Urinary bladder (tissue), 4 donors: ENCODE results near the gene KRTAP2-4. TPM values are rescaled to one million over a fixed set of nuclear protein-coding genes. Genes with fewer than 3 reads are reported as not detected.
"Not testable (repeated sequence)": the region's sequence is repeated elsewhere in the genome, so short reads cannot be mapped to it uniquely, and the experiment has no call there.

Source experiments
- DNase-seq: peaks from one replicate; pipeline ENCODE4 v3.0.0-alpha.2; 2015; ENCODE audit errors: extremely low spot score
- H3K27ac ChIP-seq: one replicate; pipeline ENCODE4 v1.5.1; 2013; ENCODE audit warnings: low read depth, mild to moderate bottlenecking, moderate library complexity
- H3K36me3 ChIP-seq: one replicate; pipeline ENCODE4 v1.6.1; 2013; ENCODE audit warnings: mild to moderate bottlenecking, moderate library complexity; ENCODE audit not compliant: insufficient read depth
- H3K4me1 ChIP-seq: one replicate; pipeline ENCODE4 v1.6.1; 2013; ENCODE audit warnings: mild to moderate bottlenecking, moderate library complexity; ENCODE audit not compliant: insufficient read depth
- H3K4me3 ChIP-seq: one replicate; pipeline ENCODE4 v1.5.1; 2013; ENCODE audit warnings: low read depth, low read length
- WGBS: extraction: QIAGEN DNeasy Blood & Tissue Kit; methylation state at CpG from one replicate; pipeline ENCODE4 v1.1.7; 2013; 5-methylcytosine and 5-hydroxymethylcytosine counted together
- polyA plus RNA-seq: library from polyadenylated mRNA; stranded (reverse); fragments of 200-250 nt; gene quantifications from one replicate; pipeline ENCODE4 v1.2.3, GENCODE V29; 2013
- total RNA-seq: library from RNA; depleted of rRNA; stranded (reverse); fragments of >200 nt; gene quantifications from one replicate; pipeline ENCODE4 v1.2.3, GENCODE V29; 2014
- donor health status: healthy with polysubstance abuse.
- donor health status: healthy.

Gene KRTAP2-4
- total and polyA plus RNA-seq, 2 donors = not detected

DNA sequence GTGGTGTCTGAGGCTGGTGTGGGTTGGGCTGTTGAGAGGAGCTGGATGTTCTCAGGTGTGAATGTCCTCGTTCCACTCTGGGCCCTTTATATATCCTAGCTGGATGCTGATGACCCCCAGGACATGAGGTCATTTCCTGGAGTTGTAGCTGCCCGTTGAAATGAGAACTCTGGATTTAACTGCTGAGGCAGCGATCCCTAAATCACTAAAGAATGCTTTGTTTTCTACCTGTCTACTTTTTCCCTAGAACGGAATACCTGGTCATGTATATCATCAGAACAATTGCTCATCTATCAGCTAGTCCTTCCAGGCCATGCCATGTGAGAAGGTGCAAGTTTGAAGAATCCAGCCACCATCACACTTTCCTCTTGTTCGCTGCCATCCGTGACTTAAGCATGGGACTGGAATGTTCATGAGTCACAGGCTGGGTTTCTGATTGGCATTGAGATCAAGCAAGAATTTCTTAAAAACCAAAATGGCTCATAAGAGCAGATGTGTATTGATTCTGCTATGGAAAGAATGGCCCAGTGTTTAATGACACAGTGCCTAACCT lies 5.6 kb downstream of the KRTAP2-4 start, which contains the start of gene KRTAP2-3:
KRTAP2-3 (minus strand) TSS at position 63 of the 553 bp plus-strand sequence. CDS start 64 bp downstream, outside the sequence.
- H3K4me3 ChIP-seq = no peak within 1 kb of the TSS
- no peaks in the 10 kb centered on the region for H3K4me1 ChIP-seq
- no peak within 1 kb of the TSS for H3K27ac ChIP-seq
- 66% methylated on average over 6 of the region's 6 CpGs for WGBS
- no peak for DNase-seq
- no peaks in the 10 kb centered on the region for H3K36me3 ChIP-seq

DNA sequence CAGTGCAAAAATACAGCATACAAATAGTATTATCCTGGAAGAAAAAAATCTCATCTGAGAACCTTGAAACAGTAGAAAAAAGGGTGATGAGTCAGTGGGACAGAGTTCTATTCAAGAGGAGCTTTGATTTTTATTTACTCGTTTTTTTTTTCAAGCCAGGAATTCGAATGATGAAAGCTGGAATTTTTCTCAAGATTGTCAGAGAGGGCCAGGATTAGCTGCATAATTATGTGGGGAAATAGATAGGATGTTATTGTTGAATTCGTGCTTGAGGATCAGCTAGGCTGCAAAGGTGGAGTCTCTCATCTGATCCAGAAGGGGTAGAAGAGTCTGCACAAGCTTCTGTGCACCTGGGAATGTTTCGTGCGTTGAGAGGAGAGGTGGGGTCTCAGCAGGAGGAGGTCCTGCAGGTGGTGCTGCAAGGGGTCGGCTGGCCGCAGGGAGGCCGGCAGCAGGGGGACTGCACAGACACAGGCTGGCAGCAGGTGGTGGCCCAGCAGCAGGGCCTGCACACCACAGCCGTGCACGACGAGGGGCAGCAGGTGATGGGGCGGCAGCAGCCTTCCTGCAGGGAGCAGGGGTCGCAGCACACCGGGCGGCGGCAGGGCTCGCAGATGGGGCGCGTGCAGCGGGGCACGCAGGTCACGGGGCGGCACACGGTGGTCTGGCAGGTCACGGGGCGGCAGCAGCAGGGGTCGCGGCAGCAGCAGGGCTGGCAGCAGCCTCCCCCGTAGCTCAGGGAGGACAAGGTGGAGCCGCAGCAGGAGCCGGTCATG lies 6.2 kb downstream of the KRTAP2-4 start:
- H3K4me1 ChIP-seq, DNase-seq, H3K4me3 ChIP-seq, H3K27ac ChIP-seq, H3K36me3 ChIP-seq: not testable (repeated sequence)
- WGBS = 22% methylated on average over 11 of the region's 31 CpGs

DNA sequence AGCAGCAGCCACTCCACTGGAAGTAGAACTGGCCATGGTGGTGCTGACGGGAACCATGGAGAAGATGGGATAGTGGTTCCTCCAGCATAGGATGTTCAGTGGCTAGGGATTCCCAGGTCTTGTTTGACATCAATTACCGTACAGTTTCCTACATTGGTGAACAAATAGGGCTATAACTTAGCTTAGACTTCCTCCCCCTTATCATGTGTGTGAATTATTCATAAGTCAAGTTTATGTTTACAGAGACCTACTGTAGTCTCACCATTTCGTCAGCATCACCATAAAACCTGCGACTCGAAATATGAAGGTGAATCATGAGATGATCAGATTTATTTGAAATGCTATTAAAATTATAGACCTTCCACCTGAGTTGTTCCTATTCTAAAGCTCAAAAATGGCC lies 6.9 kb downstream of the KRTAP2-4 start:
- no peak overlapping the region for H3K27ac ChIP-seq
- H3K4me1 ChIP-seq = no peaks in the 10 kb centered on the region
- no peak for DNase-seq
- 81% methylated on average over 5 of the region's 5 CpGs for WGBS
- no peak overlapping the region for H3K4me3 ChIP-seq
- H3K36me3 ChIP-seq = no peaks in the 10 kb centered on the region

DNA sequence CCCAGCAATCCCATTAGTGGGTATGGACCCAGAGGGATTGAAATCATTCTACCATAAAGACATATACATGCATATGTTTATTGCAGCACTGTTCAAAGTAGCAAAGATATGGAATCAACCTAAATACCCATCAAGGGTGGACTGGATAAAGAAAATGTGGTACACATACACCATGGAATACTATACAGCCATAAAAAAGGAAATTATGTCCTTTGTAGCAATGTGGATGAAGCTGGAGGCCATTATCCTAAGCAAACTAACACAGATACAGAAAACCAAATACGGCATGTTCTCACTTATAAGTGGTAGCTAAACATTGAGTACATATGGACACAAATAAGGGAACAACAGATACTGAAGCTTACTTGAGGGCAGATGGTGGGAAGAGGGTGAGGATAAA lies 8.1 kb downstream of the KRTAP2-4 start:
- Histone ChIP-seq H3K4me3 (no peak overlapping the region), H3K4me1 (no peaks in the 10 kb centered on the region), H3K27ac (no peak overlapping the region), H3K36me3 (no peaks in the 10 kb centered on the region)
- WGBS = 96% methylated on average over 1 of the region's 1 CpG
- DNase-seq = no peak

DNA sequence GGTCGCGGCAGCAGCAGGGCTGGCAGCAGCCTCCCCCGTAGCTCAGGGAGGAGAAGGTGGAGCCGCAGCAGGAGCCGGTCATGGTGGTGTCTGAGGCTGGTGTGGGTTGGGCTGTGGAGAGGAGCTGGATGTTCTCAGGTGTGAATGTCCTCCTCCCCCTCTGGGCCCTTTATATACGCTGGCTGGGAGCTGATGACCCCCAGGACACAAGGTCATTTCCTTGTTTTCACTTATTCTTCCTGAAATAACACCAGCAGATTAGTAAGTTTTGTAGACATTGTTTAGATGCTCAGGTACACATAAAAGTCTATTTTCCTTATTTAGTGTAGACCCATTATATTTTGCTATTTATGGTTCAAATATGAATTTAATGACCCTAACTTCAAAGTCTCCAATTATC lies 10.5 kb downstream of the KRTAP2-4 start, which contains the start of gene KRTAP2-2:
KRTAP2-2 (minus strand) TSS at position 101 of the 400 bp plus-strand sequence; CDS start at position 82, 19 bp downstream.
- H3K4me1 ChIP-seq, DNase-seq, H3K27ac ChIP-seq, H3K36me3 ChIP-seq, H3K4me3 ChIP-seq: not testable (repeated sequence)
- WGBS = 60% methylated on average over 1 of the region's 6 CpGs

DNA sequence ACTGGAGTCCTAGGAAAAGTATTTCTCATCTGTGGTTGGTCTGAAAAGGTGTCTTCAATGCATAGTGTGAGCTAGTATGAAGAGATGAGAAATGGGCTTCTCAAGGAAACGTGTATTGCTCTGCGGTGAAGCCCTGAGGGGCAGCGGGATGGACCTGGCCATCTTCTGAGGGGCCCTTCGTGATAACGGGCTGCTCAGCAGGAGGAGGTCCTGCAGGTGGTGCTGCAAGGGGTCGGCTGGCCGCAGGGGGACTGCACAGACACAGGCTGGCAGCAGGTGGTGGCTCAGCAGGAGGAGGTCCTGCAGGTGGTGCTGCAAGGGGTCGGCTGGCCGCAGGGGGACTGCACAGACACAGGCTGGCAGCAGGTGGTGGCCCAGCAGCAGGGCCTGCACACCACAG lies 11.1 kb downstream of the KRTAP2-4 start:
- 81% methylated on average over 9 of the region's 9 CpGs for WGBS
- not testable (repeated sequence) for DNase-seq, H3K27ac ChIP-seq

DNA sequence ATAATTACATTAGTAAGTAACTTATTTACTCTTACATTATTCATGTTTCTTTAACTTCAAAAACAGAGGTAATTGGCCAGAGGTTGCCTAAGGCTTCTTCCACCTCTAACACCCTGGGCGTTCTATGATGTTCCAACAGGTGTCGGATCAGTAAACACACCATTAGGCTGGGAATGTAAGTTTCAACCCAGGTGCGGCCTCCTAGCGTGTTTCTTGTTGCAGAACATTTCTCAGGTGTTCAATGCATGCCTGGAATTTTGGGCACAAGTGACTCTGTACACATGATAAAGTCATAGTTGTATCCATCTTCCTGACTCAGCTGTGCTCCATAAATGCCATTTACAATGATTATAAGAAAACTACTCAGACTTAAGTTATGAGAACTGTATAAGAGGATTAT lies 11.7 kb downstream of the KRTAP2-4 start:
- WGBS = 88% methylated on average over 4 of the region's 4 CpGs
- H3K36me3 ChIP-seq = no peaks in the 10 kb centered on the region
- no peaks in the 10 kb centered on the region for H3K4me1 ChIP-seq
- no peak for DNase-seq
- no peak overlapping the region for H3K27ac ChIP-seq
- H3K4me3 ChIP-seq = no peak overlapping the region

More for the DNA sequence above, 11.1 kb downstream of the KRTAP2-4 start:
- H3K36me3 ChIP-seq, H3K4me3 ChIP-seq, H3K4me1 ChIP-seq: not testable (repeated sequence)

DNA sequence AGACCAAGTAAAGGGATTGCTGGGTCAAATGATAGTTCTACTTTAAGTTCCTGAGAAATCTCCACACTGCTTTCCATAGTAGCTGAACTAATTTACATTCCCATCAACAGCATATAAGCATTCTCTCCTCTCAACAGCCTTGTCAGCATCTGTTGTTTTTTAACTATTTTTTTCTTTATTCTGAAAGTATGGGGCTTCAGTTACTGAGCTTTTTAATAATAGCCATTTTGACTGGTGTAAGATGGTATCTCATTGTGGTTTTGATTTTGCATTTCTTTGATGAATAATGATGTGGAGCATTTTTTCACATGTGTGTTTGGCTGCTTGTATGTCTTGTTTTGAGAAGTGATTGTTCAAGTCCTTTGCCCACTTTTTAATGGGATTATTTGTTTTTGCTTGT lies 13.1 kb downstream of the KRTAP2-4 start:
- Histone ChIP-seq H3K4me3 (no peak overlapping the region), H3K27ac (no peak overlapping the region), H3K4me1 (no peaks in the 10 kb centered on the region), H3K36me3 (no peaks in the 10 kb centered on the region)
- no peak for DNase-seq

DNA sequence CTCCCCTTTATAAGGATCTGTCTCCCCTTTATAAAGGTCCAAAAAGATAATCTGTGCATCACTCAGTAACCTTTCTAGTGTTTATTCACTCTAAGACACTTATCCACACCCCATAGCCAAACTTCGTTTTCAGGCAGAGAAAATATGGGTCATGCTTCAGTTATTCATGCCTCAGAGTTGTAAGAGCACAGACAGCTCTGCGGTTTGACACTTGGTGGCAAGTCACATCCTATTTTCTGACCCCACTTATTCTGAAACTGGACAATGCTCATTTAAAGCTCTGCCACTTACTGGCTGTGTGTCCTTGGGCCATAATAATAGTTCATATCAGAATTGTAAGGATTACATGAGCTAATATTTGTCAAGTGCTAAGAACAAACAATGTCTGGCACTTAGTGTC lies 16.6 kb downstream of the KRTAP2-4 start:
- Histone ChIP-seq H3K27ac (no peak overlapping the region), H3K4me3 (no peak overlapping the region), H3K36me3 (no peaks in the 10 kb centered on the region), H3K4me1 (no peaks in the 10 kb centered on the region)
- WGBS = 49% methylated on average over 2 of the region's 2 CpGs
- no peak for DNase-seq

DNA sequence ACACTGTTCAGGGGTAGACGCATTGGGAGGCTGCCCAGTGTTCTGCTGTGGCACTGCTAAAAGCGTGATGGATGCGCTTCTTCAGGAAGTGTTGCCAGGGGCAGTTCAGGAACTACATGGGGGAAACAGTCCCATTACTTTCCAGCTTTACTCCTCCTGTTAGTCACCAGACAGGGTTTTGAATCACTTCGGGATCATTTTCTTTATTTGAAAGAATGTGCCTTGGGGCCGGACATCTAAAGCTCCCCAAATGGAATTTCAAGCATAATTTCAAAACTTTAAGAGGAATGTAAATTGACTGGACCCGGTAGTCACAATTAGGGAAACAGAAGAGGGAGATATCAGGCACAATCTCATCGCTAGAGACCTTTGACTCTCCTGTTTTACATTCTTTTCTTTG lies 17.2 kb downstream of the KRTAP2-4 start:
- Histone ChIP-seq H3K4me1 (no peaks in the 10 kb centered on the region), H3K4me3 (no peak overlapping the region), H3K27ac (no peak overlapping the region), H3K36me3 (no peaks in the 10 kb centered on the region)
- no peak for DNase-seq
- WGBS = 52% methylated on average over 7 of the region's 7 CpGs

DNA sequence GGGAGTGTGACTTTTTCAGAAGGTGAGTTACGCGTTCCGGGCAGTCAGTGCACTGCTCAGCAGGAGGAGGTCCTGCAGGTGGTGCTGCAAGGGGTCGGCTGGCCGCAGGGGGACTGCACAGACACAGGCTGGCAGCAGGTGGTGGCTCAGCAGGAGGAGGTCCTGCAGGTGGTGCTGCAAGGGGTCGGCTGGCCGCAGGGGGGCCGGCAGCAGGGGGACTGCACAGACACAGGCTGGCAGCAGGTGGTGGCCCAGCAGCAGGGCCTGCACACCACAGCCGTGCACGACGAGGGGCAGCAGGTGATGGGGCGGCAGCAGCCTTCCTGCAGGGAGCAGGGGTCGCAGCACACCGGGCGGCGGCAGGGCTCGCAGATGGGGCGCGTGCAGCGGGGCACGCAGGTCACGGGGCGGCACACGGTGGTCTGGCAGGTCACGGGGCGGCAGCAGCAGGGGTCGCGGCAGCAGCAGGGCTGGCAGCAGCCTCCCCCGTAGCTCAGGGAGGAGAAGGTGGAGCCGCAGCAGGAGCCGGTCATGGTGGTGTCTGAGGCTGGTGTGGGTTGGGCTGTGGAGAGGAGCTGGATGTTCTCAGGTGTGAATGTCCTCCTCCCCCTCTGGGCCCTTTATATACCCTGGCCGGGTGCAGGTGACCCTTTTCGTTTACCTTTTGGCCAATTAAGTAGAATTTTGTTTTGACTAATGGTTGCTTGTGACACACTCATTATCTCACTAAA lies 18.8 kb downstream of the KRTAP2-4 start, which contains the start of gene KRTAP2-1:
KRTAP2-1 (minus strand) TSS at position 582 of the 731 bp plus-strand sequence; CDS start at position 533, 49 bp downstream.
- H3K27ac ChIP-seq, H3K4me3 ChIP-seq, H3K36me3 ChIP-seq, DNase-seq, H3K4me1 ChIP-seq: not testable (repeated sequence)
- WGBS = 53% methylated on average over 10 of the region's 33 CpGs

DNA sequence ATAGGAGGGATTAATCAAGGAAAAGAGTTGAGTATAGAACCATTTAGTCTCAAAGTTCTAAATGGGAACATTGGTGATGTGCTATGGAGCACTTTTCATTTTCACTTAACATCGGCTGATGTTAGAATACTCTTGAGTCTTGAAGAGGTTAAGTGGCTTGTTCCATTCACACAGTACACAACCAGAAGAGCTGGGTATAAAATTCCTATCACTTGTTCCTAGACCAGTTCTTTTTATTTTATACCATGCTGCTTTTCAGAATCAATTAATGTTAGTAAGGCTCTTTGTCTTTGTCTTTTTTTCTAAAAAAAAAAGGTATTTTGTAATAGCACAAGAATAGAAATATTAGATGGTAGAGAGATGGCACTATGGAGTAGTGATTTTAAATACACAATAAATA lies 22.7 kb downstream of the KRTAP2-4 start:
- no peaks in the 10 kb centered on the region for H3K36me3 ChIP-seq
- H3K4me3 ChIP-seq = no peak overlapping the region
- DNase-seq = no peak
- no peaks in the 10 kb centered on the region for H3K4me1 ChIP-seq
- no peak overlapping the region for H3K27ac ChIP-seq
- WGBS = 97% methylated on average over 1 of the region's 1 CpG

DNA sequence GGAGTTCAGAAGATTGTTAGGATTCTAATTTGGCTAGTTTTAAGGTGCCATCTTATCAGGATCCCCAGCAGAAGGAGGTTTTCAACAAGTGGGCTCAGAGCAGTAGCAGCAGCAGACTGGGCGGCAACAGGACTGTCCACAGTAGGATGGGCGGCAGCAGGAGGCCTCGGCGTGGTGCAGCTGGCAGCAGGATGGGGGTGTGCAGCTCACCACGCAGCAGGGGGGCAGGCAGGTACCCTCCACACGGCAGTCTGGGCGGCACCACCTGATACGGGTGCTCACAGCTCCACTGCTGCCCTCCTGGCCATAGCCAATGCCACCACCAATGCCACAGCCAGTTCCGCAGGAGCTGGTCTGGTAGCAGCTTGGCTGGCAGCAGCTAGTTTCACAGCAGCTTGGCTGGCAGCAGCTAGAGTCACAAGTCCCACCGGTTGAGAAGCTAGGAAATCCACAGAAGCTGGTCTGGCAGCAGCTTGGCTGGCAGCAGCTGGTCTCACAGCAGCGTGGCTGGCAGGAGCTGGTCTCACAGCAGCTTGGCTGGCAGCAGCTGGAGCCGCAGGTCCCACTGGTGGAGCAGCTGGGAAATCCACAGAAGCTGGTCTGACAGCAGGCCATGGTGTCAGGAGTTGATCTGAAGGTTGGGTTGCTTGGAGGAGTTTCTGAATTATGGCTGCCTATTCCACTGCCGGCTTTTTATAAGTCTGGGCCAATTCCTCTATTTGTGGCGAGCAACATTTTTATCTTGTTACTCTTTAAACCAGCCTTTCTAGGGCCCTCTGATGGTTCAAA lies 24.7 kb downstream of the KRTAP2-4 start, which contains the start of gene KRTAP1-1:
KRTAP1-1 (minus strand) TSS at position 668 of the 789 bp plus-strand sequence; CDS start at position 615, 53 bp downstream.
- not testable (repeated sequence) for H3K4me3 ChIP-seq, H3K36me3 ChIP-seq, DNase-seq, H3K27ac ChIP-seq, H3K4me1 ChIP-seq
- 74% methylated on average over 14 of the region's 14 CpGs for WGBS
